ENCODE results near the gene PCDHGB3.
"Not testable (repeated sequence)": the region's sequence is repeated elsewhere in the genome, so short reads cannot be mapped to it uniquely, and the experiment has no call there.

Gene PCDHGB3

GRCh38 chr5:141409598-141410306, 39.7 kb downstream of the PCDHGB3 start:
- H3K4me3 ChIP-seq (ENCODE audit: low read depth, low read length), result no peak overlapping the region
- TF ChIP-seq, protein P1, sequence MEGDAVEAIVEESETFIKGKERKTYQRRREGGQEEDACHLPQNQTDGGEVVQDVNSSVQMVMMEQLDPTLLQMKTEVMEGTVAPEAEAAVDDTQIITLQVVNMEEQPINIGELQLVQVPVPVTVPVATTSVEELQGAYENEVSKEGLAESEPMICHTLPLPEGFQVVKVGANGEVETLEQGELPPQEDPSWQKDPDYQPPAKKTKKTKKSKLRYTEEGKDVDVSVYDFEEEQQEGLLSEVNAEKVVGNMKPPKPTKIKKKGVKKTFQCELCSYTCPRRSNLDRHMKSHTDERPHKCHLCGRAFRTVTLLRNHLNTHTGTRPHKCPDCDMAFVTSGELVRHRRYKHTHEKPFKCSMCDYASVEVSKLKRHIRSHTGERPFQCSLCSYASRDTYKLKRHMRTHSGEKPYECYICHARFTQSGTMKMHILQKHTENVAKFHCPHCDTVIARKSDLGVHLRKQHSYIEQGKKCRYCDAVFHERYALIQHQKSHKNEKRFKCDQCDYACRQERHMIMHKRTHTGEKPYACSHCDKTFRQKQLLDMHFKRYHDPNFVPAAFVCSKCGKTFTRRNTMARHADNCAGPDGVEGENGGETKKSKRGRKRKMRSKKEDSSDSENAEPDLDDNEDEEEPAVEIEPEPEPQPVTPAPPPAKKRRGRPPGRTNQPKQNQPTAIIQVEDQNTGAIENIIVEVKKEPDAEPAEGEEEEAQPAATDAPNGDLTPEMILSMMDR (IDR thresholded peaks at IDR 0.05; ENCODE audit: borderline replicate concordance, insufficient read depth, low read depth, low read length), result no peak

- TF ChIP-seq, protein P1 (IDR thresholded peaks at IDR 0.05; ENCODE audit: borderline replicate concordance, insufficient read depth, low read depth, low read length), result no peak
- H3K4me3 ChIP-seq (ENCODE audit: low read depth, low read length), result no peak overlapping the region
Measured at GRCh38 chr5:141411575-141411974, 41.5 kb downstream of the PCDHGB3 start.

DNA sequence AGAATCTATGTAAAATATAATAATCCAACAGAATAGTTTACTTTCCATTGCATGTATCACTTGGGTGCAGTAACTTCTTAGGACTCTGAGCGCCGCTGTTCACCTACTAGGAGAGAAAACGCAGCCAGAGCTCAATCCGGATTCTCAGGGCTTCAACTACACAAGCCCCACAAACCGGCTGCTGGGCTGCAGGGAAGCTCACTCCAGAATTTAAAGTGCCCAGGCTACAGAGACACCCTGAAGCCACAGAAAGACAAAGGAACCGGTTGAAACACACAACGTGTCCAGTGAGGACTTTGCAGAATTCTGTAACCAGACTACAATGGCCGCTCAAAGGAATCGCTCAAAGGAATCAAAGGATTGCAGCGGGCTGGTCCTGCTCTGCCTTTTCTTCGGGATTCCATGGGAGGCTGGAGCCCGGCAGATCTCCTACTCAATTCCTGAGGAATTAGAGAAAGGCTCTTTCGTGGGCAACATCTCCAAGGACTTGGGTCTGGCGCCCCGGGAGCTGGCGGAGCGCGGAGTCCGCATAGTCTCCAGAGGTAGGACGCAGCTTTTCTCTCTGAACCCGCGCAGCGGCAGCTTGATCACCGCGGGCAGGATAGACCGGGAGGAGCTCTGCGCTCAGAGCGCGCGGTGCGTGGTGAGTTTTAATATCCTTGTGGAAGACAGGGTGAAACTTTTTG, 43.0 kb downstream of the PCDHGB3 start, which contains the start of gene PCDHGA10:
PCDHGA10 (plus strand) TSS at position 134 of the 686 bp plus-strand sequence; CDS start at position 323, 189 bp downstream.
- H3K4me3 ChIP-seq (ENCODE audit: low read depth, low read length), result peak within 1 kb of the TSS; percentile 79
- TF ChIP-seq, protein P1 (IDR thresholded peaks at IDR 0.05; ENCODE audit: borderline replicate concordance, insufficient read depth, low read depth, low read length), result peak; percentile 66

- peak overlapping the region; percentile 79 for H3K4me3 ChIP-seq (ENCODE audit: low read depth, low read length)
- TF ChIP-seq, protein P1 (IDR thresholded peaks at IDR 0.05; ENCODE audit: borderline replicate concordance, insufficient read depth, low read depth, low read length), result no peak
Measured at GRCh38 chr5:141413540-141414069, 43.6 kb downstream of the PCDHGB3 start.

- H3K4me3 ChIP-seq (ENCODE audit: low read depth, low read length), result not testable (repeated sequence)
Measured at GRCh38 chr5:141414548-141415274, 44.7 kb downstream of the PCDHGB3 start.

GRCh38 chr5:141415275-141415618, 45.2 kb downstream of the PCDHGB3 start:
- not testable (repeated sequence) for H3K4me3 ChIP-seq (ENCODE audit: low read depth, low read length)

GRCh38 chr5:141417494-141418172, 47.6 kb downstream of the PCDHGB3 start, which contains the start of gene PCDHGB7:
PCDHGB7 (plus strand) TSS chr5:141417677; CDS start chr5:141417860, 183 bp downstream.
- TF ChIP-seq, protein P1 (IDR thresholded peaks at IDR 0.05; ENCODE audit: borderline replicate concordance, insufficient read depth, low read depth, low read length), result peak; percentile 82
- peak within 1 kb of the TSS; percentile 61 for H3K4me3 ChIP-seq (ENCODE audit: low read depth, low read length)

Measured in GM12875 (cell line).